ENCODE data around the gene ATP11A.

DNA sequence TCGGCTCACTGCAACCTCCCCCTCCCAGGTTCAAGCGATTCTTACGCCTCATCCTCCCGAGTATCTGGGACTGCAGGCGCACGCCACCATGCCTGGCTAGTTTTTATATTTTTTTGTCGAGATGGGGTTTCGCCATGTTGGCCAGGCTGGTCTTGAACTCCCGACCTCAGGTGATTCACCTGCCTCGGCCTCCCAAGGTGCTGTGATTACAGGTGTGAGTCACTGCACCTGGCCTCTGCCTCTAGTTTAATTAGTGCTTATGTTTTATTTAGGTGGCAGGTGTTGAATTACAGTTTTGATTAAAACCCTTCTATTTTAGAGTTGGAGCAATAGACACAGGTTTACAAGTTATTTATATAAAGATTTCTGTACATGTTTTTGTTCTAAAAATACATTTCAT is 42.8 kb downstream of the ATP11A start:
- TF ChIP-seq YY1 (IDR thresholded peaks at IDR 0.05; ENCODE audit: extremely low read depth, insufficient replicate concordance, low read depth, low read length) (no peak), CTCF (IDR thresholded peaks at IDR 0.05 in 2 of 3, conservative IDR thresholded peaks at IDR 0.05 in 1 of 3; ENCODE audit: borderline replicate concordance in 1 of 3, insufficient read depth in 1 of 3, low read depth in 2 of 3, low read length in 2 of 3) (no peak), CEBPB (IDR thresholded peaks at IDR 0.05; ENCODE audit: low read depth) (no peak), EZH2 (IDR thresholded peaks at IDR 0.05) (no peak), POLR2AphosphoS5 (IDR thresholded peaks at IDR 0.05; ENCODE audit: low read depth, low read length) (no peak), RAD21 (IDR thresholded peaks at IDR 0.05; ENCODE audit: low read depth) (no peak), MAX (IDR thresholded peaks at IDR 0.05) (no peak), EZH2phosphoT487 (IDR thresholded peaks at IDR 0.05; ENCODE audit: borderline replicate concordance) (no peak)

All from HCT116 (cell line).